OCI-LY1 (cell line): ENCODE results near the gene SHROOM4.

Source experiments
- CTCF ChIP-seq: fragments of 200-600 bp; sonication (generic), shearing (Covaris generic); IDR thresholded peaks from 2 replicates; pipeline ENCODE4 v1.5.1; 2017; ENCODE audit warnings: mild to moderate bottlenecking, antibody characterized with exemption, low read length, moderate library complexity, mixed read lengths
- EZH2 ChIP-seq: fragments of 200-600 bp; sonication (generic), shearing (Covaris generic); IDR thresholded peaks from 2 replicates; pipeline ENCODE4 v1.8.0; 2017; ENCODE audit warnings: borderline replicate concordance, mixed run types, mild to moderate bottlenecking, antibody characterized with exemption, low read length, moderate library complexity, mixed read lengths

GRCh38 chrX:50780144-50780543, 33.9 kb downstream of the SHROOM4 start:
- TF ChIP-seq EZH2: no peak
- TF ChIP-seq CTCF: no peak
